HEK293 (cell line): ENCODE measurements around the gene PGBD5.

Experiments
- BCL11A ChIP-seq: fragments of 450-650 bp; formaldehyde crosslinking; IDR thresholded peaks from 2 replicates; pipeline ENCODE4 v1.5.1; 2016; ENCODE audit warnings: low read depth, missing biosample characterization, missing genetic modification characterization
- BCL11B ChIP-seq: fragments of 450-650 bp; formaldehyde crosslinking; IDR thresholded peaks from 2 replicates; pipeline ENCODE4 v1.5.1; 2016; ENCODE audit warnings: low read depth, missing biosample characterization, missing genetic modification characterization
- BCL6B ChIP-seq: fragments of 450-650 bp; formaldehyde crosslinking; IDR thresholded peaks from 2 replicates; pipeline ENCODE4 v1.5.1; 2017; ENCODE audit warnings: missing biosample characterization, missing genetic modification characterization
- GLI2 ChIP-seq: fragments of 450-650 bp; formaldehyde crosslinking; IDR thresholded peaks from 2 replicates; pipeline ENCODE4; 2017; ENCODE audit warnings: missing biosample characterization, missing genetic modification characterization, low read depth, borderline replicate concordance
- GLI4 ChIP-seq: fragments of 450-650 bp; formaldehyde crosslinking; IDR thresholded peaks from 2 replicates; pipeline ENCODE4 v1.5.1; 2016; ENCODE audit warnings: missing biosample characterization, missing genetic modification characterization
- GLIS1 ChIP-seq: fragments of 450-650 bp; formaldehyde crosslinking; IDR thresholded peaks from 2 replicates; pipeline ENCODE4 v1.5.1; 2016; ENCODE audit warnings: missing biosample characterization, missing genetic modification characterization
- MYNN ChIP-seq: fragments of 450-650 bp; formaldehyde crosslinking; IDR thresholded peaks from 2 replicates; pipeline ENCODE4 v1.5.1; 2016; ENCODE audit warnings: missing biosample characterization, missing genetic modification characterization, borderline replicate concordance
- PATZ1 ChIP-seq: fragments of 450-650 bp; formaldehyde crosslinking; IDR thresholded peaks from 2 replicates; pipeline ENCODE4 v1.5.1; 2016; ENCODE audit warnings: missing biosample characterization, missing genetic modification characterization
- SCRT1 ChIP-seq: fragments of 450-650 bp; formaldehyde crosslinking; IDR thresholded peaks from 2 replicates; pipeline ENCODE4 v1.5.1; 2016; ENCODE audit warnings: missing biosample characterization, missing genetic modification characterization, borderline replicate concordance
- SP7 ChIP-seq: fragments of 450-650 bp; formaldehyde crosslinking; IDR thresholded peaks from 2 replicates; pipeline ENCODE4 v1.5.1; 2016; ENCODE audit warnings: missing biosample characterization, missing genetic modification characterization
- ZBTB20 ChIP-seq: fragments of 450-650 bp; formaldehyde crosslinking; IDR thresholded peaks from 2 replicates; pipeline ENCODE4 v1.5.1; 2016; ENCODE audit warnings: missing biosample characterization, missing genetic modification characterization
- ZBTB48 ChIP-seq: fragments of 450-650 bp; formaldehyde crosslinking; IDR thresholded peaks from 2 replicates; pipeline ENCODE4 v1.5.1; 2016; ENCODE audit warnings: missing biosample characterization, missing genetic modification characterization
- ZFHX2 ChIP-seq: fragments of 450-650 bp; formaldehyde crosslinking; conservative IDR thresholded peaks from 2 replicates; pipeline ENCODE4 v1.5.1; 2016; ENCODE audit warnings: missing biosample characterization, missing genetic modification characterization
- ZIC2 ChIP-seq: fragments of 450-650 bp; formaldehyde crosslinking; IDR thresholded peaks from 2 replicates; pipeline ENCODE4 v1.5.1; 2016; ENCODE audit warnings: missing biosample characterization, missing genetic modification characterization
- ZNF10 ChIP-seq: fragments of 450-650 bp; formaldehyde crosslinking; IDR thresholded peaks from 2 replicates; pipeline ENCODE4 v1.5.1; 2017; ENCODE audit warnings: missing biosample characterization, missing genetic modification characterization
- ZNF133 ChIP-seq: fragments of 450-650 bp; formaldehyde crosslinking; IDR thresholded peaks from 2 replicates; pipeline ENCODE4 v1.5.1; 2016; ENCODE audit warnings: missing biosample characterization, missing genetic modification characterization
- ZNF202 ChIP-seq: fragments of 450-650 bp; formaldehyde crosslinking; IDR thresholded peaks from 2 replicates; pipeline ENCODE4 v1.5.1; 2016; ENCODE audit warnings: missing biosample characterization, missing genetic modification characterization, borderline replicate concordance
- ZNF221 ChIP-seq: fragments of 450-650 bp; formaldehyde crosslinking; IDR thresholded peaks from 2 replicates; pipeline ENCODE4 v1.5.1; 2017; ENCODE audit warnings: missing biosample characterization, missing genetic modification characterization, borderline replicate concordance
- ZNF23 ChIP-seq: fragments of 450-650 bp; formaldehyde crosslinking; IDR thresholded peaks from 2 replicates; pipeline ENCODE4 v1.5.1; 2016; ENCODE audit warnings: missing biosample characterization, missing genetic modification characterization, borderline replicate concordance
- ZNF24 ChIP-seq: fragments of 450-650 bp; formaldehyde crosslinking; IDR thresholded peaks from 2 replicates; pipeline ENCODE4 v1.5.1; 2016; ENCODE audit warnings: missing biosample characterization, missing genetic modification characterization
- ZNF311 ChIP-seq: fragments of 450-650 bp; formaldehyde crosslinking; IDR thresholded peaks from 2 replicates; pipeline ENCODE4 v1.5.1; 2017; ENCODE audit warnings: missing biosample characterization, missing genetic modification characterization, borderline replicate concordance
- ZNF354C ChIP-seq: fragments of 450-650 bp; formaldehyde crosslinking; IDR thresholded peaks from 2 replicates; pipeline ENCODE4 v1.5.1; 2016; ENCODE audit warnings: missing biosample characterization, missing genetic modification characterization, low read depth, borderline replicate concordance
- ZNF391 ChIP-seq: fragments of 450-650 bp; formaldehyde crosslinking; IDR thresholded peaks from 2 replicates; pipeline ENCODE4 v1.5.1; 2016; ENCODE audit warnings: low read depth, missing biosample characterization, missing genetic modification characterization, borderline replicate concordance
- ZNF398 ChIP-seq: fragments of 450-650 bp; formaldehyde crosslinking; IDR thresholded peaks from 2 replicates; pipeline ENCODE4 v1.5.1; 2017; ENCODE audit warnings: missing biosample characterization, missing genetic modification characterization
- ZNF416 ChIP-seq: fragments of 450-650 bp; formaldehyde crosslinking; IDR thresholded peaks from 2 replicates; pipeline ENCODE4 v1.5.1; 2016; ENCODE audit warnings: missing biosample characterization, missing genetic modification characterization
- ZNF514 ChIP-seq: fragments of 450-650 bp; formaldehyde crosslinking; IDR thresholded peaks from 2 replicates; pipeline ENCODE4 v1.5.1; 2016; ENCODE audit warnings: missing biosample characterization, missing genetic modification characterization
- ZNF530 ChIP-seq: fragments of 450-650 bp; formaldehyde crosslinking; IDR thresholded peaks from 2 replicates; pipeline ENCODE4 v1.5.1; 2016; ENCODE audit warnings: low read depth, missing biosample characterization, missing genetic modification characterization
- ZNF558 ChIP-seq: fragments of 450-650 bp; formaldehyde crosslinking; IDR thresholded peaks from 2 replicates; pipeline ENCODE4 v1.5.1; 2016; ENCODE audit warnings: missing biosample characterization, missing genetic modification characterization
- ZNF596 ChIP-seq: fragments of 450-650 bp; IDR thresholded peaks from 2 replicates; pipeline ENCODE4 v1.5.0; 2018; ENCODE audit warnings: missing biosample characterization, mild to moderate bottlenecking, missing genetic modification characterization, moderate library complexity
- ZNF610 ChIP-seq: fragments of 450-650 bp; formaldehyde crosslinking; IDR thresholded peaks from 2 replicates; pipeline ENCODE4 v1.5.1; 2016; ENCODE audit warnings: missing biosample characterization, missing genetic modification characterization, borderline replicate concordance
- TF ChIP-seq, protein P1 (sequence below): fragments of 450-650 bp; formaldehyde crosslinking; IDR thresholded peaks from 2 replicates; pipeline ENCODE4 v1.5.1; 2016; ENCODE audit warnings: missing biosample characterization, missing genetic modification characterization, borderline replicate concordance
- TF ChIP-seq, protein P2 (sequence below): fragments of 450-650 bp; formaldehyde crosslinking; IDR thresholded peaks from 2 replicates; pipeline ENCODE4 v1.5.1; 2016; ENCODE audit warnings: missing biosample characterization, missing genetic modification characterization

PGBD5 gene

DNA sequence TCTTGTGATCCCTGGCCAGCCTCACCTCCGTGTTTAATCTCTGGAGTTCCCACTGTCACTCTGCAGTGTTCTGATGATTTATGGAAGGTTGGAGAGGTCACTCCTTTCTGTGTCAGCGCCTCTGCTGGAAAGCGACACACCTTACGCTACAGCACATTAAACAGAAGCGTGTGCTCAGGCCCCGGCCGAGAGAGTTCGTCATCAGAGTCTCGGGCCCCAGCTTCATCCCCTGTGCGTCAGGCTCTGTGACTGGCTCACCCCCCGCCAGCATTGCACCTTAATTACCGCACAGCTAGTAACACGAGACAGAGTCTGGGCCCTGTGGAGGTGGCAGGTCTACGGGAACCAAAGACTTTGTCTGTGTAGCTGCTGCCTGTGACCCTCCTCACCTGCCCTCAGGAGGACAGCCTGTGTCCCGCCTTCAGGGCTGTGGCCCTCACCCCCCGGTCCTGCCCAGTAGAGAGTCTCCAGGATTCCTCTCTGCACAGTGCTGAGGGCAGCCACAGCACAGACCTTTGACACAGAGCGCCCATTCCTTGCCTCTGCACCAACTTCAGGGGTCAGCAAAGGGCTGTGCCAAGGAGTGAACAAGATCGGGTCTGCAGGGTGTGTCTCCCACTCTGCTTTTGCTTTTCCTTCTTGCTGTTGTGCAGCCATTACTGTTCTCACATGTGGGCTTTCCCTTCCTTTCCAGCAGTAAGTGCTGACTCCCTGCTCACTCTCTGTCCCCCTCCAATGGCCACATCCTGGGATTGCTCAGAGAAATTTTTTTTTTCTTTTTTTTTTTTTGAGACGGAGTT, 157.6 kb downstream of the PGBD5 start (continued):
- TF ChIP-seq SCRT1 (tag by site-specific recombination) (no peak), ZNF398 (tag by site-specific recombination) (no peak), GLI4 (tag by site-specific recombination) (0 out of 2 replicates have a peak, but pooled peaks have one; percentile 88), ZBTB48 (tag by site-specific recombination) (no peak), MYNN (tag by site-specific recombination) (no peak), BCL6B (tag by site-specific recombination) (no peak), ZNF23 (no peak), ZBTB20 (tag by site-specific recombination) (no peak), ZNF24 (no peak), ZNF202 (tag by site-specific recombination) (no peak), GLI2 (tag by site-specific recombination) (no peak), ZNF416 (no peak), ZNF354C (no peak), ZNF221 (tag by site-specific recombination) (no peak), ZNF10 (tag by site-specific recombination) (no peak; the same call in 1 of the 2 replicates), SP7 (tag by site-specific recombination) (peak; percentile 87), ZNF530 (tag by site-specific recombination) (no peak), ZFHX2 (tag by site-specific recombination) (no peak), ZNF391 (tag by site-specific recombination) (no peak), ZNF311 (tag by site-specific recombination) (no peak), ZNF610 (tag by site-specific recombination) (no peak), ZNF514 (no peak), BCL11A (tag by site-specific recombination) (no peak), BCL11B (no peak), ZNF133 (tag by site-specific recombination) (no peak), ZNF596 (no peak), GLIS1 (tag by site-specific recombination) (peak; percentile 85), PATZ1 (tag by site-specific recombination) (peak; percentile 66), ZNF558 (tag by site-specific recombination) (no peak), ZIC2 (tag by site-specific recombination) (peak; percentile 66; the same call in 1 of the 2 replicates)
- TF ChIP-seq, protein P1, sequence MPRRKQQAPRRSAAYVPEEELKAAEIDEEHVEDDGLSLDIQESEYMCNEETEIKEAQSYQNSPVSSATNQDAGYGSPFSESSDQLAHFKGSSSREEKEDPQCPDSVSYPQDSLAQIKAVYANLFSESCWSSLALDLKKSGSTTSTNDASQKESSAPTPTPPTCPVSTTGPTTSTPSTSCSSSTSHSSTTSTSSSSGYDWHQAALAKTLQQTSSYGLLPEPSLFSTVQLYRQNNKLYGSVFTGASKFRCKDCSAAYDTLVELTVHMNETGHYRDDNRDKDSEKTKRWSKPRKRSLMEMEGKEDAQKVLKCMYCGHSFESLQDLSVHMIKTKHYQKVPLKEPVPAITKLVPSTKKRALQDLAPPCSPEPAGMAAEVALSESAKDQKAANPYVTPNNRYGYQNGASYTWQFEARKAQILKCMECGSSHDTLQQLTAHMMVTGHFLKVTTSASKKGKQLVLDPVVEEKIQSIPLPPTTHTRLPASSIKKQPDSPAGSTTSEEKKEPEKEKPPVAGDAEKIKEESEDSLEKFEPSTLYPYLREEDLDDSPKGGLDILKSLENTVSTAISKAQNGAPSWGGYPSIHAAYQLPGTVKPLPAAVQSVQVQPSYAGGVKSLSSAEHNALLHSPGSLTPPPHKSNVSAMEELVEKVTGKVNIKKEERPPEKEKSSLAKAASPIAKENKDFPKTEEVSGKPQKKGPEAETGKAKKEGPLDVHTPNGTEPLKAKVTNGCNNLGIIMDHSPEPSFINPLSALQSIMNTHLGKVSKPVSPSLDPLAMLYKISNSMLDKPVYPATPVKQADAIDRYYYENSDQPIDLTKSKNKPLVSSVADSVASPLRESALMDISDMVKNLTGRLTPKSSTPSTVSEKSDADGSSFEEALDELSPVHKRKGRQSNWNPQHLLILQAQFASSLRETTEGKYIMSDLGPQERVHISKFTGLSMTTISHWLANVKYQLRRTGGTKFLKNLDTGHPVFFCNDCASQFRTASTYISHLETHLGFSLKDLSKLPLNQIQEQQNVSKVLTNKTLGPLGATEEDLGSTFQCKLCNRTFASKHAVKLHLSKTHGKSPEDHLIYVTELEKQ: peak; percentile 22; the same call in 1 of the 2 replicates
- TF ChIP-seq, protein P2, sequence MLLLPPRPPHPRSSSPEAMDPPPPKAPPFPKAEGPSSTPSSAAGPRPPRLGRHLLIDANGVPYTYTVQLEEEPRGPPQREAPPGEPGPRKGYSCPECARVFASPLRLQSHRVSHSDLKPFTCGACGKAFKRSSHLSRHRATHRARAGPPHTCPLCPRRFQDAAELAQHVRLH (tag by site-specific recombination): no peak
